K562 (cell line): ENCODE results near the gene NPC1. TPM values are rescaled to one million over a fixed set of nuclear protein-coding genes. Genes with fewer than 3 reads are reported as not detected.
A peak's percentile ranks its signal among the peaks of the same experiment; 100 is the strongest.

ENCODE experiments used
- BRD4 ChIP-seq: fragments of 200-600 bp; sonication (generic); IDR thresholded peaks from 2 replicates; pipeline ENCODE4 v1.6.1; 2017; ENCODE audit warnings: inconsistent platforms
- CBX1 ChIP-seq: sonication (generic); IDR thresholded peaks from 2 replicates; pipeline ENCODE4 v1.6.1; 2016; ENCODE audit warnings: antibody characterized with exemption, low read depth, mild to moderate bottlenecking
- CREB1 ChIP-seq, 2 experiments: sonication (generic) in 1 of 2; formaldehyde crosslinking in 1 of 2; IDR thresholded peaks; 2 replicates each; pipeline versions ENCODE4 v1.6.1 to v1.8.0; 2012 to 2022; ENCODE audit warnings: inconsistent platforms in 1 of 2, mild to moderate bottlenecking in 1 of 2, missing genetic modification reagents in 1 of 2, moderate library complexity in 1 of 2
- ERF ChIP-seq: fragments of 450-650 bp; formaldehyde crosslinking; IDR thresholded peaks from 2 replicates; pipeline ENCODE4 v1.4.0; 2020; ENCODE audit warnings: mild to moderate bottlenecking, mixed read lengths
- FOS ChIP-seq: IDR thresholded peaks from 3 replicates; pipeline ENCODE4 v1.6.1; 2011; ENCODE audit not compliant: insufficient read length; ENCODE audit errors: extremely low read depth
- HOXB6 ChIP-seq: fragments of 250-450 bp; sonication (Bioruptor Pico); IDR thresholded peaks from 2 replicates; pipeline ENCODE4 v1.5.1; 2022; ENCODE audit warnings: mild to moderate bottlenecking, borderline replicate concordance
- IRF2 ChIP-seq: sonication (generic); formaldehyde crosslinking; IDR thresholded peaks from 2 replicates; pipeline ENCODE4 v1.8.1; 2022; ENCODE audit warnings: mild to moderate bottlenecking, missing genetic modification reagents
- KLF6 ChIP-seq: fragments of 250-450 bp; sonication (Bioruptor Pico); IDR thresholded peaks from 2 replicates; pipeline ENCODE4 v1.4.0; 2020; ENCODE audit warnings: mild to moderate bottlenecking, moderate library complexity, borderline replicate concordance
- MCM3 ChIP-seq: fragments of 450-650 bp; IDR thresholded peaks from 2 replicates; pipeline ENCODE4 v1.6.1; 2016
- NELFE ChIP-seq: IDR thresholded peaks from 2 replicates; pipeline ENCODE4 v1.6.1; 2011; ENCODE audit warnings: mild to moderate bottlenecking; ENCODE audit not compliant: insufficient read depth, insufficient read length
- NFE2 ChIP-seq: IDR thresholded peaks from 2 replicates; pipeline ENCODE4 v1.6.1; 2014; ENCODE audit warnings: antibody characterized with exemption, low read depth
- NR1H2 ChIP-seq: sonication (generic); formaldehyde crosslinking; IDR thresholded peaks from 2 replicates; pipeline ENCODE4 v1.4.0; 2020; ENCODE audit warnings: mild to moderate bottlenecking, missing genetic modification reagents
- POLR3G ChIP-seq: IDR thresholded peaks from 2 replicates; pipeline ENCODE4 v1.6.1; 2011; ENCODE audit not compliant: insufficient read length, insufficient replicate concordance; ENCODE audit errors: extremely low read depth
- POU5F1 ChIP-seq: fragments of 150-350 bp; IDR thresholded peaks from 2 replicates; pipeline ENCODE4 v1.6.1; 2014; ENCODE audit warnings: borderline replicate concordance, low read length, low read depth, mild to moderate bottlenecking; ENCODE audit not compliant: partially characterized antibody
- PRMT5 ChIP-seq: sonication (generic); formaldehyde crosslinking; IDR thresholded peaks from 2 replicates; pipeline ENCODE4 v1.5.0; 2020; ENCODE audit warnings: missing genetic modification reagents
- TCF7L2 ChIP-seq: fragments of 150-350 bp; IDR thresholded peaks from 2 replicates; pipeline ENCODE4 v1.6.1; 2016; ENCODE audit warnings: low read depth, mild to moderate bottlenecking, low read length, moderate library complexity
- ZNF165 ChIP-seq: fragments of 250-450 bp; sonication (Bioruptor Pico); IDR thresholded peaks from 2 replicates; pipeline ENCODE4 v1.4.0; 2020; ENCODE audit warnings: borderline replicate concordance
- ZNF274 ChIP-seq: IDR thresholded peaks from 2 replicates; pipeline ENCODE4 v1.6.1; 2011; ENCODE audit warnings: low read depth, mild to moderate bottlenecking, low read length, moderate library complexity, borderline replicate concordance
- ZNF347 ChIP-seq: fragments of 450-650 bp; formaldehyde crosslinking; IDR thresholded peaks from 2 replicates; pipeline ENCODE4 v1.4.0; 2020; ENCODE audit warnings: low read depth, mild to moderate bottlenecking, moderate library complexity
- polyA plus RNA-seq, 8 experiments: library from polyadenylated mRNA; depleted of rRNA in 4 of 8; stranded (reverse) in 5 of 8; unstranded in 3 of 8; fragments of >200 nt; fragmentation: Nextera tagmentation in 2 of 8; fragmentation: Illumina TruSeq in 1 of 8; extraction: Ambion mirVana in 2 of 8; extraction: Trizol in 1 of 8; gene quantifications; 2 replicates each; pipeline versions ENCODE4 v1.2.1 to v1.2.3, GENCODE V29; 2011 to 2014; ENCODE audit warnings: inconsistent platforms in 1 of 8, missing spikeins in 1 of 8
- total RNA-seq, 7 experiments: library from RNA; depleted of rRNA in 6 of 7; stranded (reverse); fragments of >200 nt in 6 of 7; fragmentation: Illumina TruSeq in 2 of 7; extraction: Trizol in 2 of 7; gene quantifications; 2 replicates each; pipeline versions ENCODE4 v1.2.1 to v1.2.3, GENCODE V29; 2011 to 2021; ENCODE audit warnings: low replicate concordance in 1 of 7
- TF ChIP-seq, protein P1 (sequence below): fragments of 250-450 bp; sonication (Bioruptor Pico); IDR thresholded peaks from 2 replicates; pipeline ENCODE4 v1.8.0; 2022; ENCODE audit warnings: moderate library complexity, mild to moderate bottlenecking, inconsistent platforms
- TF ChIP-seq, protein P2 (sequence below): fragments of 250-450 bp; sonication (Bioruptor Pico); IDR thresholded peaks from 2 replicates; pipeline ENCODE4 v1.8.0; 2022; ENCODE audit warnings: inconsistent platforms, mild to moderate bottlenecking, moderate library complexity, borderline replicate concordance
- TF ChIP-seq, protein P3 (sequence below), 2 experiments: fragments of 450-650 bp; conservative IDR thresholded peaks; 2 replicates each; pipeline ENCODE4 v1.6.1; 2017; ENCODE audit warnings: mild to moderate bottlenecking in 2 of 2, moderate library complexity in 2 of 2

The NPC1 gene
- total and polyA plus RNA-seq, 9 of the 15 experiments (the other 6 are each of a cell fraction or from before 2014, with no cell fraction given) = 17.1 to 45.9 (median 27.6) TPM

DNA sequence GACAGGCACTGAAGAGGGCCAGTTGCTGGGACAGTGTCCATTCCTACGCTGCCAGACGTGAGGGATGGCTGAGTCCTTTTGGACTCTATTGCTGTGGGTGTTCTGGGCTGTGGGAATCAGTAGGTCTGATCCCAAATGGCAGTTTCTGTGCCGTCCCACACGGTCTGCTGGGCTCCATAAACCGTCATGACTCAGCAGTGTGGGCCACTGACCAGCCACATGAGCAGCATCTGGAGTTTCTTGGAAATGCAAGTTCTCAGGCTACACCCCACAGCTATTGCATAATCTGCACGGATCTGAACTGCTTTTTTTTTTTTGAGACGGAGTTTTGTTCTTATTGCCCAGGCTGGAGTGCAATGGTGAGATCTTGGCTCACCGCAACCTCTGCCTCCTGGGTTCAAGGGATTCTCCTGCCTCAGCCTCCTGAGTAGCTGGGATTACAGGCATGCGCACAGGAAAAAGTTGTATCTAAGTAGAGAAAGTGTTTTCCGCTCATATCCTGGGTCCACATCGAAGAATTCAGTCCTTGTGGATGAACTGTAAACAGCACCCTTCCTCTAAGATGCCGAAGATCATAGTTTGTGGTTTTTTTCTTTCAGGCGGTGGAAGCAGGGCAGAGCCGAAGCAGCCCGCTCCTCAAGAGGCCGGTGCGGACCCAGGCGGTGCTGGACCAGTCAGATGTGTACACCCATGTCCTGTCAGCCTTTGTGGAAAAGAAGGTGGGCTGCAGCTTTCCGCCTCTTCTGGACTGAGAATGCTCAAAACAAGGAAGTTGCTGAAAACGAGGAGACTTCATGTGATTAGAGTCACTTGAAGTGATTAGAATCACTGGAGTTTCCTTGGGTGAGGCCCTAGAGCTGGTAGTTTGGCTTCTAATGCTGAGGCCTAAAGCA is 57.5 kb downstream of the NPC1 start (continued):
- TF ChIP-seq CREB1 (IDR thresholded peaks at IDR 0.05) (no peak), CREB1 (CRISPR knock-in tag; IDR thresholded peaks at IDR 0.05) (peak; percentile 20; the same call in 1 of the 2 replicates), IRF2 (CRISPR knock-in tag) (no peak), MCM3 (no peak), POLR3G (no peak), HOXB6 (CRISPR knock-in tag) (no peak), ZNF165 (0 out of 2 replicates have a peak, but pooled peaks have one; percentile 9), POU5F1 (no peak), PRMT5 (CRISPR knock-in tag) (no peak), CBX1 (no peak; the same call in 1 of the 2 replicates), KLF6 (CRISPR knock-in tag) (no peak), BRD4 (no peak), ERF (CRISPR knock-in tag) (no peak), NR1H2 (CRISPR knock-in tag) (no peak), TCF7L2 (no peak), NELFE (no peak), ZNF274 (no peak), ZNF347 (CRISPR knock-in tag) (no peak), FOS (no peak), NFE2 (peak; percentile 99)
- TF ChIP-seq, protein P1, sequence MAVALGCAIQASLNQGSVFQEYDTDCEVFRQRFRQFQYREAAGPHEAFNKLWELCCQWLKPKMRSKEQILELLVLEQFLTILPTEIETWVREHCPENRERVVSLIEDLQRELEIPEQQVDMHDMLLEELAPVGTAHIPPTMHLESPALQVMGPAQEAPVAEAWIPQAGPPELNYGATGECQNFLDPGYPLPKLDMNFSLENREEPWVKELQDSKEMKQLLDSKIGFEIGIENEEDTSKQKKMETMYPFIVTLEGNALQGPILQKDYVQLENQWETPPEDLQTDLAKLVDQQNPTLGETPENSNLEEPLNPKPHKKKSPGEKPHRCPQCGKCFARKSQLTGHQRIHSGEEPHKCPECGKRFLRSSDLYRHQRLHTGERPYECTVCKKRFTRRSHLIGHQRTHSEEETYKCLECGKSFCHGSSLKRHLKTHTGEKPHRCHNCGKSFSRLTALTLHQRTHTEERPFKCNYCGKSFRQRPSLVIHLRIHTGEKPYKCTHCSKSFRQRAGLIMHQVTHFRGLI (CRISPR knock-in tag) = no peak
- TF ChIP-seq, protein P2, sequence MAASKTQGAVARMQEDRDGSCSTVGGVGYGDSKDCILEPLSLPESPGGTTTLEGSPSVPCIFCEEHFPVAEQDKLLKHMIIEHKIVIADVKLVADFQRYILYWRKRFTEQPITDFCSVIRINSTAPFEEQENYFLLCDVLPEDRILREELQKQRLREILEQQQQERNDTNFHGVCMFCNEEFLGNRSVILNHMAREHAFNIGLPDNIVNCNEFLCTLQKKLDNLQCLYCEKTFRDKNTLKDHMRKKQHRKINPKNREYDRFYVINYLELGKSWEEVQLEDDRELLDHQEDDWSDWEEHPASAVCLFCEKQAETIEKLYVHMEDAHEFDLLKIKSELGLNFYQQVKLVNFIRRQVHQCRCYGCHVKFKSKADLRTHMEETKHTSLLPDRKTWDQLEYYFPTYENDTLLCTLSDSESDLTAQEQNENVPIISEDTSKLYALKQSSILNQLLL (CRISPR knock-in tag) = no peak
- TF ChIP-seq, protein P3, sequence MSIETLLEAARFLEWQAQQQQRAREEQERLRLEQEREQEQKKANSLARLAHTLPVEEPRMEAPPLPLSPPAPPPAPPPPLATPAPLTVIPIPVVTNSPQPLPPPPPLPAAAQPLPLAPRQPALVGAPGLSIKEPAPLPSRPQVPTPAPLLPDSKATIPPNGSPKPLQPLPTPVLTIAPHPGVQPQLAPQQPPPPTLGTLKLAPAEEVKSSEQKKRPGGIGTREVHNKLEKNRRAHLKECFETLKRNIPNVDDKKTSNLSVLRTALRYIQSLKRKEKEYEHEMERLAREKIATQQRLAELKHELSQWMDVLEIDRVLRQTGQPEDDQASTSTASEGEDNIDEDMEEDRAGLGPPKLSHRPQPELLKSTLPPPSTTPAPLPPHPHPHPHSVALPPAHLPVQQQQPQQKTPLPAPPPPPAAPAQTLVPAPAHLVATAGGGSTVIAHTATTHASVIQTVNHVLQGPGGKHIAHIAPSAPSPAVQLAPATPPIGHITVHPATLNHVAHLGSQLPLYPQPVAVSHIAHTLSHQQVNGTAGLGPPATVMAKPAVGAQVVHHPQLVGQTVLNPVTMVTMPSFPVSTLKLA (conservative IDR thresholded peaks at IDR 0.05) = peak; percentile 65 to 82
